ENCODE data around the gene RABEP2. TPM values are rescaled to one million over a fixed set of nuclear protein-coding genes. Genes with fewer than 3 reads are reported as not detected.
"Not testable (repeated sequence)": the region's sequence is repeated elsewhere in the genome, so short reads cannot be mapped to it uniquely, and the experiment has no call there.

The RABEP2 gene
- 10 to 100 TPM in 9 of 10 donors, 1 to 10 TPM in 1; 9.3 to 16.6 (median 12.5) TPM for polyA plus RNA-seq (ENCODE audit: insufficient read length in 10 of 10)
- long read RNA-seq, donor 1: 0 reads
- long read RNA-seq, donor 2: 0 reads
- long read RNA-seq, donor 3: 0 reads
- long read RNA-seq, donor 4: 0 reads
- long read RNA-seq, donor 5, partial matches to known transcripts: 5 of 5 reads
- long read RNA-seq, donor 5, other reads (novel, unspliced or antisense): 0 of 5 reads
- long read RNA-seq, donor 6, partial matches to known transcripts: 0 of 1 reads
- long read RNA-seq, donor 6, other reads (novel, unspliced or antisense): 0 of 1 reads
- long read RNA-seq, donor 7: 0 reads
- long read RNA-seq, donor 8, partial matches to known transcripts: 0 of 1 reads
- long read RNA-seq, donor 8, other reads (novel, unspliced or antisense): 0 of 1 reads
- long read RNA-seq, donor 9: 0 reads

GRCh38 chr16:28924762-28925385, at the start of gene RABEP2:
RABEP2 (minus strand) TSS chr16:28925238; CDS start chr16:28925163, 75 bp downstream.
- peak in 2 of 3 donors; percentile 90 to 93 for DNase-seq

- peak; percentile 96 to 98 (median 97) for DNase-seq
Observed at GRCh38 chr16:28974437-28975157, 49.6 kb upstream of the RABEP2 start, which contains the start of gene SPNS1. SPNS1 (plus strand) TSS chr16:28974778; CDS start chr16:28975152, 374 bp downstream.

GRCh38 chr16:28974007-28974436, 49.0 kb upstream of the RABEP2 start:
- peak; percentile 55 to 76 (median 61) for DNase-seq

- not testable (repeated sequence) for DNase-seq
Observed at GRCh38 chr16:28969696-28970095, 44.7 kb upstream of the RABEP2 start.

- DNase-seq: no peak
Observed at GRCh38 chr16:28967156-28967555, 42.1 kb upstream of the RABEP2 start.

- DNase-seq: no peak
Observed at GRCh38 chr16:28964496-28964895, 39.5 kb upstream of the RABEP2 start.

GRCh38 chr16:28964072-28964471, 39.0 kb upstream of the RABEP2 start:
- DNase-seq: no peak

GRCh38 chr16:28958836-28959235, 33.8 kb upstream of the RABEP2 start:
- no peak for DNase-seq

GRCh38 chr16:28958216-28958615, 33.2 kb upstream of the RABEP2 start:
- no peak for DNase-seq

- no peak for DNase-seq
Observed at GRCh38 chr16:28951410-28951943, 26.4 kb upstream of the RABEP2 start.

- DNase-seq: peak; percentile 100
Observed at GRCh38 chr16:28950648-28951409, 25.8 kb upstream of the RABEP2 start, which contains the start of gene NFATC2IP. NFATC2IP (plus strand) TSS chr16:28950937; CDS start chr16:28951012, 75 bp downstream.

GRCh38 chr16:28946681-28947080, 21.6 kb upstream of the RABEP2 start:
- no peak for DNase-seq

- no peak for DNase-seq
Observed at GRCh38 chr16:28943281-28943680, 18.2 kb upstream of the RABEP2 start.

GRCh38 chr16:28939825-28940224, 14.8 kb upstream of the RABEP2 start:
- DNase-seq: not testable (repeated sequence)

GRCh38 chr16:28938721-28939120, 13.7 kb upstream of the RABEP2 start:
- DNase-seq: no peak

- no peak for DNase-seq
Observed at GRCh38 chr16:28937222-28937876, 12.3 kb upstream of the RABEP2 start.

GRCh38 chr16:28936784-28937155, 11.7 kb upstream of the RABEP2 start:
- no peak for DNase-seq

GRCh38 chr16:28935924-28936783, 11.1 kb upstream of the RABEP2 start:
- peak; percentile 51 to 80 (median 59) for DNase-seq

- no peak for DNase-seq
Observed at GRCh38 chr16:28935346-28935745, 10.3 kb upstream of the RABEP2 start.

- DNase-seq: no peak
Observed at GRCh38 chr16:28933171-28933570, 8.1 kb upstream of the RABEP2 start.

Data from muscle of back (tissue), 13 donors.